ENCODE measurements around the gene SLC9C1.

GRCh38 chr3:112253301-112253971 is 40.6 kb downstream of the SLC9C1 start:
- TF ChIP-seq CTCF (IDR thresholded peaks at IDR 0.05) (no peak), POLR2A (IDR thresholded peaks at IDR 0.05) (no peak)

Measured in esophagus squamous epithelium (tissue), 4 donors.